NB4 (cell line): ENCODE measurements around the gene HSPG2.

Experiments used
- DNase-seq: peaks from one replicate; pipeline ENCODE4 v3.0.0; 2010; ENCODE audit warnings: low read depth
- H3K4me3 ChIP-seq: one replicate; pipeline ENCODE4 v1.5.1; 2011; ENCODE audit warnings: mild to moderate bottlenecking, low read depth, low read length, moderate library complexity
- CTCF ChIP-seq: IDR thresholded peaks from one replicate; pipeline ENCODE4 v1.5.1; 2012; ENCODE audit warnings: low read depth, low read length
- MAX ChIP-seq: IDR thresholded peaks from 2 replicates; pipeline ENCODE4 v1.6.1; 2011; ENCODE audit warnings: low read depth, low read length
- MYC ChIP-seq: IDR thresholded peaks from 2 replicates; pipeline ENCODE4 v1.6.1; 2011; ENCODE audit warnings: low read depth, low read length
- POLR2A ChIP-seq: IDR thresholded peaks from 2 replicates; pipeline ENCODE4 v1.6.1; 2011; ENCODE audit warnings: mild to moderate bottlenecking; ENCODE audit not compliant: insufficient read length; ENCODE audit errors: extremely low read depth

The HSPG2 gene

GRCh38 chr1:21887216-21887736 lies 49.8 kb downstream of the HSPG2 start:
- DNase-seq = no peak
- TF ChIP-seq CTCF = no peak
- TF ChIP-seq MAX = no peak
- TF ChIP-seq POLR2A = no peak
- no peak for TF ChIP-seq MYC
- H3K4me3 ChIP-seq = no peak overlapping the region

- TF ChIP-seq MAX (no peak), MYC (no peak), CTCF (no peak), POLR2A (no peak)
- H3K4me3 ChIP-seq = no peak overlapping the region
- DNase-seq = no peak
Observed at GRCh38 chr1:21886486-21887215, 50.5 kb downstream of the HSPG2 start.

GRCh38 chr1:21885236-21886037 lies 51.7 kb downstream of the HSPG2 start:
- TF ChIP-seq MYC (no peak), MAX (no peak), CTCF (no peak), POLR2A (no peak)
- H3K4me3 ChIP-seq = no peak overlapping the region
- DNase-seq = no peak

- H3K4me3 ChIP-seq = no peak overlapping the region
- TF ChIP-seq MYC (no peak), CTCF (no peak), MAX (no peak), POLR2A (no peak)
- no peak for DNase-seq
Observed at GRCh38 chr1:21884456-21885235, 52.5 kb downstream of the HSPG2 start.

GRCh38 chr1:21882721-21883415 lies 54.2 kb downstream of the HSPG2 start:
- peak; percentile 93 for DNase-seq
- TF ChIP-seq MYC (no peak), POLR2A (no peak), CTCF (no peak), MAX (no peak)
- H3K4me3 ChIP-seq = no peak overlapping the region
